GM13976 (cell line): ENCODE data around the gene F11R.
A peak's percentile ranks its signal among the peaks of the same experiment; 100 is the strongest.

ENCODE experiments used
- DNase-seq: peaks from one replicate; pipeline ENCODE4 v3.0.0; 2012; ENCODE audit warnings: low spot score
- in situ Hi-C: fragments of 300-500 bp; cut with MboI; formaldehyde crosslinking; loops from one replicate; pipeline ENCODE4 v1.12.0; 2022; ENCODE audit warnings: low sequenced_read_pairs, mixed read lengths, inconsistent platforms; ENCODE audit not compliant: unreplicated experiment
- TF ChIP-seq, protein P1 (sequence below): IDR thresholded peaks from 2 replicates; pipeline ENCODE4 v1.5.1; 2012; ENCODE audit warnings: borderline replicate concordance, mild to moderate bottlenecking; ENCODE audit not compliant: insufficient read depth; ENCODE audit errors: extremely low read depth, missing control alignments, control extremely low read depth

F11R gene

DNA sequence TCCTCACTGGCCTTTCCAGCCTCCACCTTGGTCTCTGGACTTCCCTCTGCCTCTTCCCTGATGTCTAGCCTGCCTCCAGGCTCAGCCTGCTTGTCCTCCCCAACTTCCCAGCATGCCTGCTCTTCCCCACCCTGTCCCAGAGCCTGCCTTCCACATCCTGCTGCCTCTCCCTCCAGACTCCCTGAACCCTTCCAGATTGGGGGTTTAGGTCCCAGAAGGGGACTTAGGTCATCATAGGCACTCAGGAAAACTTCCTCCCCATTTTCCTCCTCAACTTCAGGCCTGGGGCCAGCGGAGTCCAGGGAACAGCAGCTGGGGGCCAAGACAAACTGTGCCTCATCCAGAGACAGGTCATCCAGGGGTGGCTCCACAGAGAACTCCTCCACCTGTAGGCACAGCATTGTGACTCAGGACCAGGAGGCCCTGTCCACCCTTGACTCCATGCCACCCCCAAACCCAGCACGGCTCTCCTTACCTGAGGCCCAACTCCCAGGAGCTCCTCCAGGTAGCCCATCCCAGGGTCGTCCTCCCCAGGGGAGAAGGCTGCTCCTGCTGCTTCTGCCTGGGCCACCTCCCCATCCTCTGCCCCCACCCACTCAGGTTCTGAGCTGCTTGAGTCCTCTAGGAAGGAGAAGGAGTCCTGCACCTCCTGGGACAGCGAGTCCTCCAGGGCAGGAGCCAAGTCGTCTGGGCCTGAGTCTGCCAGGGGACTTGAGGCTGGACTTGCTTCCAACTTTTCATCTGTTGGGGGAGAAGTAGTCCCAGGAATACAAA lies 28.2 kb upstream of the F11R start:
- in situ Hi-C loops, result no loop called here
- no peak for DNase-seq

DNA sequence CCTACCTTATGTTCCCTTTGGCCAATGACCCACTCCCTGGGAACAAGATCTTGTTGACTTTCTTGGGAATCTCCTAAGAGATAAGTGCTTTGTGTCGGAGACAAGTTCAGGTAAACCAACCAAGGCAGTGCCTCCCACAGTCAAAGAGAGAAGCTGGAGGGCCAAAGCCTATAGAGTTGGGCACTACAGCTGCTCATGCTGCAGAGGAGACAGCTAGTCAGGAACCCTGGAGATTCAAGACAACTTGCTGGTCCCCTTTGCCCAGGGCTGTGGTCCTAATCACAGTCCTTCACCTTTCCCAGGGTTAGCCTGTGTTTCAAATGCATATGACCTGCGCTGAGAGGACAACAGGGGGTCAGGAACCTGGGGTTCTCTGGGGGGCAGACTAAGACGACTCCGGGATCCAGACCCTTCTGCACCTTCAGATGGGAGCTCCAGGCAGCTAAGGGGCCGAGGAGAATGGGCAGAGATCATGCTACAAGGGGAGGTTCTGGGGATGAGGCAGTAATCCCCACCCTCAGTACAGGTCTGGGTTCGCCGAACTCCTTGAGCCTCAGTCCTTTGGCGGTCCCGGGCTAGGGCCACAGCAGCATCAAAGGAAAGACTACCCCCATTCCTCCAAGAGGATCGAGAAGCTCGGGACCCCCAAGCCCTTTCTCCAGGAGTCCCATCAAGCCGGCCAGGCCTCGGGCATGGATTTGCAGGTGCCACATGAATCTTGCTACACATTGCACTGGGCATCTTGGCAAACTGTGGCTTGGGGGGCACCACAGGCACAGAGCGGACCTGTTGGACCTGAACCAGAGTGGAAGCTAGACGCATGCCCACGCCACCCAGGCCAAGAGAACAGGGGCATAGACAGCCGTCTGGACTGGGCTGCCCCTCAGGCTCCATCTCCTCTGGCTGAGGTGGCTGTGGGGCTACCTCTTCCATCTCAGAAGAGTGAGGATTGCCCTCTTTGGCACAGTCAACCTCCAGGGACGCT lies 26.8 kb upstream of the F11R start:
- in situ Hi-C loops, result no loop called here
- DNase-seq, result no peak
- TF ChIP-seq, protein P1, sequence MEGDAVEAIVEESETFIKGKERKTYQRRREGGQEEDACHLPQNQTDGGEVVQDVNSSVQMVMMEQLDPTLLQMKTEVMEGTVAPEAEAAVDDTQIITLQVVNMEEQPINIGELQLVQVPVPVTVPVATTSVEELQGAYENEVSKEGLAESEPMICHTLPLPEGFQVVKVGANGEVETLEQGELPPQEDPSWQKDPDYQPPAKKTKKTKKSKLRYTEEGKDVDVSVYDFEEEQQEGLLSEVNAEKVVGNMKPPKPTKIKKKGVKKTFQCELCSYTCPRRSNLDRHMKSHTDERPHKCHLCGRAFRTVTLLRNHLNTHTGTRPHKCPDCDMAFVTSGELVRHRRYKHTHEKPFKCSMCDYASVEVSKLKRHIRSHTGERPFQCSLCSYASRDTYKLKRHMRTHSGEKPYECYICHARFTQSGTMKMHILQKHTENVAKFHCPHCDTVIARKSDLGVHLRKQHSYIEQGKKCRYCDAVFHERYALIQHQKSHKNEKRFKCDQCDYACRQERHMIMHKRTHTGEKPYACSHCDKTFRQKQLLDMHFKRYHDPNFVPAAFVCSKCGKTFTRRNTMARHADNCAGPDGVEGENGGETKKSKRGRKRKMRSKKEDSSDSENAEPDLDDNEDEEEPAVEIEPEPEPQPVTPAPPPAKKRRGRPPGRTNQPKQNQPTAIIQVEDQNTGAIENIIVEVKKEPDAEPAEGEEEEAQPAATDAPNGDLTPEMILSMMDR, result no peak

More for the DNA sequence above, 28.2 kb upstream of the F11R start:
- TF ChIP-seq, protein P1, result no peak

DNA sequence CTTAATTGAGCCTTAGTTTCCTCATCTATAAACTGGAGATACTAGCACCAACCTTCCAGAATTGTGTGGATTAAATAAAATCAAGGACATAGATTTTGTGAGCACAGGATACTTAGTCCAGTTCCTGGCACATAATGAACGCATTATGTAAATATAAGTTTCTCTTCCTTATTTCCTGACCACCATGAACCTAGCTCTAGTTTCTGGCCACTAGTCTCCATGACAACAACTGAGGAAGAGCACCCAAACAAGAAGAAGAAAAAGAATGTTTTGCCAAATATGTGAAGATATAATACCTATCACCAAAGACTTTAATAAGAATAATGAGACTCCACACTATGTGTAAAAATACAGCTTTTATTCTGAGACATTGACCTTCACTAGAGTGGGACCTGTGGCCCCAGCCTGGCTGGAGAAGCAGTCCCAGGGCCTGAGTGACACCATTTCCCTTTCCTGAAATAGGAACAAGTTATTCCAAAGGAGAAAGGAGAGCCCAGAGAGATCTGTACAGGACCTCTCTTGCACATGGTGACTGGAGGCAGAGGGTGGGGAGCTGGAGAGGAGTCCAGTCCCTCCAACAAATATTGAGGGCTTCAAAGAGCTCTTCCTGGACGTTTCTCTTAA lies 25.8 kb upstream of the F11R start:
- DNase-seq, result peak; percentile 80
- in situ Hi-C loops, result no loop called here
- TF ChIP-seq, protein P1, result no peak

DNA sequence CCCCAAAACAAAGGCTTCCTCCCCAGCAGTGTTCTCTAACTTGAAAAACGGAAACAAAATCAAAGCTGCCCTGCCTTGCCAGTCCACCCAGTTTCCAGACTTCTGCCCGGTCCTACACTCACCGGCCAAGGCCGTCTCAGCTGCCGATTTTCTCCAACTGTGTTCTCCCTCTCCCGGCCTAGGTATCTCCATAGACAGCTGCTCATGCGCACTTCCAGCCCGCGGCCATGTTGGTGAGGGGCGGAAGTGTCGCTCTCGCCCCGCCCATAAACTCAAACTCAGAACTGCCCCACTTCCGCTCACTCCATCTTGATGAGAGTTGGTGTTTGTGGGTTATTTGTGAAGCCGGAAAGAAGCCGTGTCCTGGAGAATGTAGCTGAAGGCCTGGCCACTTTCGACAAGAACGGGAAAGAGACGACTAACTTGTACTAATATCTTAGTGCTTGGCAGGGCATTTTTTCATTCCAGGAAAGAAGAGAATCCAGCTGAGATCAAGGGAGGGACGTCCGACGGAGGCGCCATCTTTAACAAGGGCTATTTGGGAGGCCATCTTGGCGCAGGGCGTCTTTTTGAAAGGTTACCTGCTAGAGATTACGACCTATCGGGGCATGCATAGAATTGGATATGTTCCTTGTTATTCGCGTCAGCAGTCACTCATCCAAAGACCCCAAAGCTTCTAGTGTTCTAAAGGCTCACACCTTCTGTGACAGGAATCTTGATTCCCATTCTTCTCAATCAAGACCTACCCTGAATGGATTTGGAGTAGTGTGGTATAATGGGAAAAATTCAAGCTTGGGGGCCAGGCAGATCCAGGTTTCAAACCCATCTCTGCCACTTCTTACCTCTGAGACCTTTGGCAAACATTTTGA lies 25.0 kb upstream of the F11R start, which contains the start of gene USF1:
Gene USF1 (minus strand): TSS at position 242 of the 869 bp plus-strand sequence. CDS start 2,702 bp downstream, outside the sequence.
- in situ Hi-C loops, result no loop called here
- peak; percentile 90 for DNase-seq
- TF ChIP-seq, protein P1, result no peak

DNA sequence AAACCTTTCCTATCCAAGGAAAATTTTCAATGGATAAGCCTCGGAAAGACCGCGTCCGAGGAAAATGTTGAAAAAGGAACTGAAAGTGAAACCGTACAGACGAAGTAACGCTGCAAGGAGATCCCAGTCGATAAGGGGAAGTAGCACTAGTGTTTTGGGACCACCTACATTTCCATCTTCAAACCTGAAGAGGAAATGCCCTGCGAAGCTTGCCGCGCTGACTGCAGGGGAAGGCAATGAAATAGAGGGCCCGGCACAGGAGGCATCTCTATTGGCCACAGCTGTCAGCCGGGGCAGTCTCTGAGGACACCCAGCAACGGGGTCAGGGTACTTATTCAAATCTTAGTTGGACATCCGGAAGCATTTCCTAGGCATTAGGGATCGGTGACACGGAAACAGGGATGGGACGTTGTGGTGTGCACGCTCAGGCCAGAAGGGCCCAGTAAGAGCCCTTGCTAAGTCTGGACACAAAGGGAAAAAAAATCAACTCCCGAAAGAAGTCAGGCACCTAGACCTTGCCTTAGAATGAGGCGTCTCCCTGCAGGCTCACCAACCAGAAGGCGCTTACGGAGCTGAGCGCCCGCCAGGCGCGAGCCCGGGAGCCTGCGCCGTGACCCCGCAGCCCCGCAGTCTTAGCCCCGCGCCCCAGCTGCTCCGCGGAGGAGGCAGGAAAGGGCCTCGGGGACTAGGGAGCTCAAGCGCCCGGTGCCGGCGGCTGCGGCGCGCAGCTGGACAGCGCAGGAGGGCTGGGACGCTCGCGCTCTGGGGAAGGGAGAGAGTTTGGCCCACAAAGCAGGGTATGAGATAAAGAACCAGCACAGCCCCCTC lies 24.2 kb upstream of the F11R start:
- peak; percentile 74 for DNase-seq
- TF ChIP-seq, protein P1, result no peak
- in situ Hi-C loops, result no loop called here
